ENCODE data around the gene RPL34.

RPL34 gene

DNA sequence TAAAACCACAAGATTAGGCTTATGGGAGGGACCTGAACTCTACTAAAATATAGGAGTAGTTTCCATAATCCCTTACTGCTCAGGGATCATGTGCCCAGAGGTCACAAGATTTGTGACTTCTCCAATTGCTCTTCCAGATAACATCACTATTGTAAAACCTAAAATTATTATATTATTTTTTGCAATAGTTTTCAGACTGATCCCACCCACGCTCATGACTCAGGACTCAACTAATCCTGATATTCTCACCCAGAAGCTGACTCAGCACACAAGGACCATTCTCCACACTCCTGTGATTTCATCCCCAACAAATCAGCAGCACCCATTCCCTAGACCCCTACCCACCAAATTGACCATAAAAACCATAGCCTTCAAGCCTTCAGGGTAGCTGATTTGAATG, 24.0 kb upstream of the RPL34 start:
- H3K9me3 ChIP-seq (ENCODE audit: control insufficient read depth, insufficient read depth, low read depth, low read length): no peaks in the 10 kb centered on the region
- TF ChIP-seq, protein P1, sequence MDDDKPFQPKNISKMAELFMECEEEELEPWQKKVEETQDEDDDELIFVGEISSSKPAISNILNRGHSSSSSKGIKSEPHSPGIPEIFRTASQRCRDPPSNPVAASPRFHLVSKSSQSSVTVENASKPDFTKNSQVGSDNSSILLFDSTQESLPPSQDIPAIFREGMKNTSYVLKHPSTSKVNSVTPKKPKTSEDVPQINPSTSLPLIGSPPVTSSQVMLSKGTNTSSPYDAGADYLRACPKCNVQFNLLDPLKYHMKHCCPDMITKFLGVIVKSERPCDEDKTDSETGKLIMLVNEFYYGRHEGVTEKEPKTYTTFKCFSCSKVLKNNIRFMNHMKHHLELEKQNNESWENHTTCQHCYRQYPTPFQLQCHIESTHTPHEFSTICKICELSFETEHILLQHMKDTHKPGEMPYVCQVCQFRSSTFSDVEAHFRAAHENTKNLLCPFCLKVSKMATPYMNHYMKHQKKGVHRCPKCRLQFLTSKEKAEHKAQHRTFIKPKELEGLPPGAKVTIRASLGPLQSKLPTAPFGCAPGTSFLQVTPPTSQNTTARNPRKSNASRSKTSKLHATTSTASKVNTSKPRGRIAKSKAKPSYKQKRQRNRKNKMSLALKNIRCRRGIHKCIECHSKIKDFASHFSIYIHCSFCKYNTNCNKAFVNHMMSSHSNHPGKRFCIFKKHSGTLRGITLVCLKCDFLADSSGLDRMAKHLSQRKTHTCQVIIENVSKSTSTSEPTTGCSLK (tag by site-specific recombination; IDR thresholded peaks at IDR 0.05): no peak
- no peak for TF ChIP-seq SCRT2 (tag by site-specific recombination; IDR thresholded peaks at IDR 0.05)
- no peak for TF ChIP-seq ZNF670 (tag by site-specific recombination; IDR thresholded peaks at IDR 0.05; ENCODE audit: low read depth)
- TF ChIP-seq MZF1 (tag by site-specific recombination; IDR thresholded peaks at IDR 0.05; ENCODE audit: borderline replicate concordance): no peak
- TF ChIP-seq, protein P2, sequence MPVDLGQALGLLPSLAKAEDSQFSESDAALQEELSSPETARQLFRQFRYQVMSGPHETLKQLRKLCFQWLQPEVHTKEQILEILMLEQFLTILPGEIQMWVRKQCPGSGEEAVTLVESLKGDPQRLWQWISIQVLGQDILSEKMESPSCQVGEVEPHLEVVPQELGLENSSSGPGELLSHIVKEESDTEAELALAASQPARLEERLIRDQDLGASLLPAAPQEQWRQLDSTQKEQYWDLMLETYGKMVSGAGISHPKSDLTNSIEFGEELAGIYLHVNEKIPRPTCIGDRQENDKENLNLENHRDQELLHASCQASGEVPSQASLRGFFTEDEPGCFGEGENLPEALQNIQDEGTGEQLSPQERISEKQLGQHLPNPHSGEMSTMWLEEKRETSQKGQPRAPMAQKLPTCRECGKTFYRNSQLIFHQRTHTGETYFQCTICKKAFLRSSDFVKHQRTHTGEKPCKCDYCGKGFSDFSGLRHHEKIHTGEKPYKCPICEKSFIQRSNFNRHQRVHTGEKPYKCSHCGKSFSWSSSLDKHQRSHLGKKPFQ (tag by site-specific recombination; IDR thresholded peaks at IDR 0.05): no peak
- no peaks in the 10 kb centered on the region for H3K4me1 ChIP-seq (ENCODE audit: control insufficient read depth, insufficient read depth, low read length)
- ChIA-PET CTCF (no interaction called here), POLR2A (no interaction called here)
- no peaks in the 10 kb centered on the region for H3K36me3 ChIP-seq (ENCODE audit: control insufficient read depth in 2 of 2, insufficient read depth in 1 of 2, low read length in 2 of 2)
- no peak overlapping the region for H3K4me3 ChIP-seq (ENCODE audit: low read depth, low read length)
- no peak overlapping the region for H3K27ac ChIP-seq (ENCODE audit: extremely low read depth, low read depth, low read length)

DNA sequence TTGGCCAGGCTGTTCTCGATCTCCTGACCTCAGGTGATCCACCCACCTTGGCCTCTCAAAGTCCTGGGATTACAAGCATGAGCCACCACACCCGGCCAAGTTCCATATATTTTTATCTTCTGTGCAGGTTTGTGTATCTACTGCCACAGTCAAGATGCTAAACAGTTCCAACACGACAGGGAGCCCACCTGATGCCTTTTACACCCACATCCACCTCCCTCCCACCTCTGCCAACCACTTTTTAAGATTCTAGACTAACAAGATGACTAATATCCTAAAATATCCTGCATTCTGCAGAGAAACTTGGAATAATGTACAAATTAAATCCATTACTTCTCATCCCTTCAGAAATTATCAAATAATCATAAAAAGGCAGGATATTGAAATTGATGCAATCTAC, 19.3 kb upstream of the RPL34 start:
- ChIA-PET CTCF (no interaction called here), POLR2A (no interaction called here)
- Histone ChIP-seq H3K4me3 (ENCODE audit: low read depth, low read length) (no peak overlapping the region), H3K27ac (ENCODE audit: extremely low read depth, low read depth, low read length) (no peak overlapping the region), H3K4me1 (ENCODE audit: control insufficient read depth, insufficient read depth, low read length) (no peaks in the 10 kb centered on the region), H3K36me3 (ENCODE audit: control insufficient read depth in 2 of 2, insufficient read depth in 1 of 2, low read length in 2 of 2) (no peaks in the 10 kb centered on the region), H3K9me3 (ENCODE audit: control insufficient read depth, insufficient read depth, low read depth, low read length) (no peaks in the 10 kb centered on the region)
- TF ChIP-seq EGR2 (tag by site-specific recombination; IDR thresholded peaks at IDR 0.05; ENCODE audit: low read depth) (peak; percentile 40; the same call in 1 of the 2 replicates), ZNF792 (tag by site-specific recombination; IDR thresholded peaks at IDR 0.05) (no peak), ZFHX2 (tag by site-specific recombination; conservative IDR thresholded peaks at IDR 0.05) (peak; percentile 50)
- TF ChIP-seq, protein P3, sequence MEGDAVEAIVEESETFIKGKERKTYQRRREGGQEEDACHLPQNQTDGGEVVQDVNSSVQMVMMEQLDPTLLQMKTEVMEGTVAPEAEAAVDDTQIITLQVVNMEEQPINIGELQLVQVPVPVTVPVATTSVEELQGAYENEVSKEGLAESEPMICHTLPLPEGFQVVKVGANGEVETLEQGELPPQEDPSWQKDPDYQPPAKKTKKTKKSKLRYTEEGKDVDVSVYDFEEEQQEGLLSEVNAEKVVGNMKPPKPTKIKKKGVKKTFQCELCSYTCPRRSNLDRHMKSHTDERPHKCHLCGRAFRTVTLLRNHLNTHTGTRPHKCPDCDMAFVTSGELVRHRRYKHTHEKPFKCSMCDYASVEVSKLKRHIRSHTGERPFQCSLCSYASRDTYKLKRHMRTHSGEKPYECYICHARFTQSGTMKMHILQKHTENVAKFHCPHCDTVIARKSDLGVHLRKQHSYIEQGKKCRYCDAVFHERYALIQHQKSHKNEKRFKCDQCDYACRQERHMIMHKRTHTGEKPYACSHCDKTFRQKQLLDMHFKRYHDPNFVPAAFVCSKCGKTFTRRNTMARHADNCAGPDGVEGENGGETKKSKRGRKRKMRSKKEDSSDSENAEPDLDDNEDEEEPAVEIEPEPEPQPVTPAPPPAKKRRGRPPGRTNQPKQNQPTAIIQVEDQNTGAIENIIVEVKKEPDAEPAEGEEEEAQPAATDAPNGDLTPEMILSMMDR (tag by site-specific recombination; IDR thresholded peaks at IDR 0.05): no peak
- TF ChIP-seq, protein P4, sequence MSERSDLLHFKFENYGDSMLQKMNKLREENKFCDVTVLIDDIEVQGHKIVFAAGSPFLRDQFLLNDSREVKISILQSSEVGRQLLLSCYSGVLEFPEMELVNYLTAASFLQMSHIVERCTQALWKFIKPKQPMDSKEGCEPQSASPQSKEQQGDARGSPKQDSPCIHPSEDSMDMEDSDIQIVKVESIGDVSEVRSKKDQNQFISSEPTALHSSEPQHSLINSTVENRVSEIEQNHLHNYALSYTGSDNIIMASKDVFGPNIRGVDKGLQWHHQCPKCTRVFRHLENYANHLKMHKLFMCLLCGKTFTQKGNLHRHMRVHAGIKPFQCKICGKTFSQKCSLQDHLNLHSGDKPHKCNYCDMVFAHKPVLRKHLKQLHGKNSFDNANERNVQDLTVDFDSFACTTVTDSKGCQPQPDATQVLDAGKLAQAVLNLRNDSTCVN (tag by site-specific recombination; optimal IDR thresholded peaks at IDR 0.05): no peak

DNA sequence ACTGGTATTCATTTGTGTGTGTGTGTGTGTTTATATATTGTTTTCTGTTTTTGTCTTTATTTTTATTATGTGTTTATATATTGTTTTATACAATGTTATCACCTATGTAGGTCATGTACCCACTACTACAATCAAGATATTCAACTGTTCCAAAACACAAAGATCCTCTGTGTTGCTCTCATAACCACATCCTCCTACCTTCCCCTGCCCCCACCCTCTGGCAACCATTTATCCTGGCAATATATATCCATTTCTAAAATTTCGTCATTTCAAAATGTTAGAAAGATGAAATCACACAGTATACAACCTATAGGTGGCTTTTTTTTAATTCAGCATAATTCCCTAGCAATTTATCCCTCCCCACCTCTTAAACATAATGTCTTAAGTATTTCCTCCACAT, 18.8 kb upstream of the RPL34 start:
- H3K4me1 ChIP-seq (ENCODE audit: control insufficient read depth, insufficient read depth, low read length): no peaks in the 10 kb centered on the region
- TF ChIP-seq ZBTB1 (tag by site-specific recombination; IDR thresholded peaks at IDR 0.05) (no peak), ZNF155 (tag by site-specific recombination; IDR thresholded peaks at IDR 0.05) (no peak), ZNF324 (tag by site-specific recombination; IDR thresholded peaks at IDR 0.05) (no peak), ZNF292 (tag by site-specific recombination; IDR thresholded peaks at IDR 0.05; ENCODE audit: borderline replicate concordance, low read depth) (no peak), KLF16 (tag by site-specific recombination; IDR thresholded peaks at IDR 0.05) (no peak), SCRT2 (tag by site-specific recombination; IDR thresholded peaks at IDR 0.05) (no peak), ZBTB48 (tag by site-specific recombination; IDR thresholded peaks at IDR 0.05) (no peak), FEZF1 (tag by site-specific recombination; IDR thresholded peaks at IDR 0.05) (no peak), WT1 (tag by site-specific recombination; IDR thresholded peaks at IDR 0.05) (no peak), BCL11A (tag by site-specific recombination; IDR thresholded peaks at IDR 0.05; ENCODE audit: low read depth) (no peak), ZNF423 (tag by site-specific recombination; IDR thresholded peaks at IDR 0.05) (no peak), ZNF555 (tag by site-specific recombination; conservative IDR thresholded peaks at IDR 0.05) (no peak), ZEB2 (tag by site-specific recombination; IDR thresholded peaks at IDR 0.05) (no peak), ZNF660 (tag by site-specific recombination; IDR thresholded peaks at IDR 0.05) (no peak)
- ChIA-PET POLR2A (no interaction called here), CTCF (no interaction called here)
- no peaks in the 10 kb centered on the region for H3K36me3 ChIP-seq (ENCODE audit: control insufficient read depth in 2 of 2, insufficient read depth in 1 of 2, low read length in 2 of 2)
- H3K27ac ChIP-seq (ENCODE audit: extremely low read depth, low read depth, low read length): no peak overlapping the region
- H3K4me3 ChIP-seq (ENCODE audit: low read depth, low read length): no peak overlapping the region
- H3K9me3 ChIP-seq (ENCODE audit: control insufficient read depth, insufficient read depth, low read depth, low read length): no peaks in the 10 kb centered on the region

Measured in HEK293 (cell line).